ENCODE results near the gene DLG2.
"Not testable (repeated sequence)": the region's sequence is repeated elsewhere in the genome, so short reads cannot be mapped to it uniquely, and the experiment has no call there.

Gene DLG2

GRCh38 chr11:85348945-85349344 lies 278.2 kb downstream of the DLG2 start:
- H3K27ac ChIP-seq (ENCODE audit: low read depth, low read length): no peak overlapping the region
- no peaks in the 10 kb centered on the region for H3K9me3 ChIP-seq (ENCODE audit: control insufficient read depth, insufficient read depth, low read length)
- no peaks in the 10 kb centered on the region for H3K9me2 ChIP-seq (replicated peaks; ENCODE audit: control insufficient read depth, low read length)
- no peaks in the 10 kb centered on the region for H3K27me3 ChIP-seq (ENCODE audit: control insufficient read depth, low read length)
- H3K4me3 ChIP-seq (ENCODE audit: low read length): no peak overlapping the region
- H3K4me1 ChIP-seq (ENCODE audit: control insufficient read depth, low read length): peaks cover 16% of the 10 kb centered on the region
- H3K79me2 ChIP-seq (ENCODE audit: control insufficient read depth, low read length): no peaks in the 10 kb centered on the region
- H3K4me2 ChIP-seq (ENCODE audit: low read length): no peak overlapping the region
- no peaks in the 10 kb centered on the region for H3K36me3 ChIP-seq (ENCODE audit: control insufficient read depth, low read length)
- H4K20me1 ChIP-seq (ENCODE audit: control insufficient read depth, insufficient read depth, low read depth, low read length): no peaks in the 10 kb centered on the region
- H3F3A ChIP-seq (ENCODE audit: control insufficient read depth, insufficient read depth): no peaks in the 10 kb centered on the region
- TF ChIP-seq EZH2phosphoT487 (IDR thresholded peaks at IDR 0.05; ENCODE audit: borderline replicate concordance, low read length) (no peak), CTCF (IDR thresholded peaks at IDR 0.05; ENCODE audit: low read depth, low read length, poor library complexity, severe bottlenecking) (no peak)

- Histone ChIP-seq H4K20me1 (ENCODE audit: control insufficient read depth, insufficient read depth, low read depth, low read length) (no peaks in the 10 kb centered on the region), H3K4me3 (ENCODE audit: low read length) (no peak overlapping the region), H3K36me3 (ENCODE audit: control insufficient read depth, low read length) (no peaks in the 10 kb centered on the region), H3K4me2 (ENCODE audit: low read length) (no peak overlapping the region), H3K4me1 (ENCODE audit: control insufficient read depth, low read length) (peaks cover 16% of the 10 kb centered on the region), H3K27me3 (ENCODE audit: control insufficient read depth, low read length) (no peaks in the 10 kb centered on the region), H3F3A (ENCODE audit: control insufficient read depth, insufficient read depth) (no peaks in the 10 kb centered on the region), H3K79me2 (ENCODE audit: control insufficient read depth, low read length) (no peaks in the 10 kb centered on the region), H3K27ac (ENCODE audit: low read depth, low read length) (no peak overlapping the region), H3K9me2 (replicated peaks; ENCODE audit: control insufficient read depth, low read length) (no peaks in the 10 kb centered on the region), H3K9me3 (ENCODE audit: control insufficient read depth, insufficient read depth, low read length) (no peaks in the 10 kb centered on the region)
- TF ChIP-seq EZH2phosphoT487 (IDR thresholded peaks at IDR 0.05; ENCODE audit: borderline replicate concordance, low read length) (no peak), CTCF (IDR thresholded peaks at IDR 0.05; ENCODE audit: low read depth, low read length, poor library complexity, severe bottlenecking) (no peak)
Observed at GRCh38 chr11:85347291-85347690, 279.9 kb downstream of the DLG2 start.

DNA sequence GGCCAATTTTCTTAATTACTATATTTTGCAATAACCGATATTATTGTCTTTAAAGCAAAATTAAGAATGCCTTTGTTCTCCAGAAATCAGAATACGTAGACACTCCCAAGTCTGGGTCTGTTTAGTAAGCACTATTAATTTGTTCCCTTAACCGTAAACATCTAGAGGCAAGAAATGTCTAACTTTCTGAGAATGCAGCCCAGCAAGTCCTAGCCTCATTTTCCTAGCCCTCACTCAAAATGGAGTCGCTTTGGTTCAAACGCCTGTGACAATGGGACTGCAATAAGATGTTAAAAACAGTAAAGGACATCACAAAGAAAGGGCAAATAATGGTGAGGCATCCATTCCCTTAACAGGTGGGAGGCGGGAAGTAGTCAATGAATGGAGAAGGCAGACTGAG lies 280.7 kb downstream of the DLG2 start:
- no peaks in the 10 kb centered on the region for H3K27me3 ChIP-seq (ENCODE audit: control insufficient read depth, low read length)
- H3K27ac ChIP-seq (ENCODE audit: low read depth, low read length): no peak overlapping the region
- H3F3A ChIP-seq (ENCODE audit: control insufficient read depth, insufficient read depth): no peaks in the 10 kb centered on the region
- H3K4me3 ChIP-seq (ENCODE audit: low read length): no peak overlapping the region
- H4K20me1 ChIP-seq (ENCODE audit: control insufficient read depth, insufficient read depth, low read depth, low read length): no peaks in the 10 kb centered on the region
- H3K9me3 ChIP-seq (ENCODE audit: control insufficient read depth, insufficient read depth, low read length): no peaks in the 10 kb centered on the region
- H3K4me2 ChIP-seq (ENCODE audit: low read length): no peak overlapping the region
- TF ChIP-seq CTCF (IDR thresholded peaks at IDR 0.05; ENCODE audit: low read depth, low read length, poor library complexity, severe bottlenecking): no peak
- no peak for TF ChIP-seq EZH2phosphoT487 (IDR thresholded peaks at IDR 0.05; ENCODE audit: borderline replicate concordance, low read length)
- peaks cover 13% of the 10 kb centered on the region for H3K4me1 ChIP-seq (ENCODE audit: control insufficient read depth, low read length)
- no peaks in the 10 kb centered on the region for H3K79me2 ChIP-seq (ENCODE audit: control insufficient read depth, low read length)
- no peaks in the 10 kb centered on the region for H3K36me3 ChIP-seq (ENCODE audit: control insufficient read depth, low read length)
- no peaks in the 10 kb centered on the region for H3K9me2 ChIP-seq (replicated peaks; ENCODE audit: control insufficient read depth, low read length)

DNA sequence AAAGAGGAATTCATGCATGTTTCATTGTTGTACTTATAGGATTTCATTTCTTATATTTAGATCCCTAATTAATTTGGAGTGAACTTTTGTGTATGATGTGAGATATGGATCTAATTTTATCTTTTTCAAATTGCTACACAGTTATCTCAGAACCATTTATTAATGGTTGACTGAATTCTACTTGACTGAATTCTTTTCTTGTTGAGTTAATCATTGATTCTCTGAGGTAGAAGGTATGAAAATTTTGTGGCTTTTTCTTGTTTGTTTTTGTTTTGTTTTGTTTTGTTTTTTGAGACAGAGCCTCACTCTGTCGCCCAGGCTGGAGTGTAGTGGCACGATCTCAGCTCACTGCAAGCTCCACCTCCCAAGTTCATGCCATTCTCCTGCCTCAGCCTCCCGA lies 286.3 kb downstream of the DLG2 start:
- not testable (repeated sequence) for H3K9me3 ChIP-seq (ENCODE audit: control insufficient read depth, insufficient read depth, low read length); H4K20me1 ChIP-seq (ENCODE audit: control insufficient read depth, insufficient read depth, low read depth, low read length); H3K79me2 ChIP-seq (ENCODE audit: control insufficient read depth, low read length); H3K4me2 ChIP-seq (ENCODE audit: low read length); H3K36me3 ChIP-seq (ENCODE audit: control insufficient read depth, low read length); H3K4me1 ChIP-seq (ENCODE audit: control insufficient read depth, low read length); H3K27ac ChIP-seq (ENCODE audit: low read depth, low read length); H3F3A ChIP-seq (ENCODE audit: control insufficient read depth, insufficient read depth); H3K9me2 ChIP-seq (replicated peaks; ENCODE audit: control insufficient read depth, low read length); H3K4me3 ChIP-seq (ENCODE audit: low read length); H3K27me3 ChIP-seq (ENCODE audit: control insufficient read depth, low read length)

Measured in DOHH2 (cell line).